Liver (tissue), 9 donors: Measurements from ENCODE around the gene GRID1. TPM values are rescaled to one million over a fixed set of nuclear protein-coding genes. Genes with fewer than 3 reads are reported as not detected.
A peak's percentile ranks its signal among the peaks of the same experiment; 100 is the strongest.

ENCODE experiments used
- DNase-seq: peaks from one replicate; pipeline ENCODE4 v3.0.0-alpha.2; 2017; ENCODE audit warnings: low spot score
- H3K27ac ChIP-seq, 2 donors: one replicate each; pipeline ENCODE4 v1.7.0; 2013; ENCODE audit warnings: inconsistent platforms in 2 of 2, low read length in 2 of 2, control low read depth in 1 of 2, low read depth in 1 of 2, mild to moderate bottlenecking in 1 of 2
- H3K27me3 ChIP-seq, 4 donors: one replicate each; pipeline versions ENCODE4 v1.6.1 to v1.7.0; 2013; ENCODE audit warnings: low read length in 3 of 4, inconsistent platforms in 1 of 4, mild to moderate bottlenecking in 1 of 4, moderate library complexity in 1 of 4; ENCODE audit not compliant: control insufficient read depth in 4 of 4, insufficient read depth in 4 of 4
- H3K36me3 ChIP-seq, 4 donors: one replicate each; pipeline versions ENCODE4 v1.6.1 to v1.7.0; 2013; ENCODE audit warnings: low read length in 3 of 4, mild to moderate bottlenecking in 3 of 4, low read depth in 1 of 4, moderate library complexity in 1 of 4; ENCODE audit not compliant: control insufficient read depth in 4 of 4, insufficient read depth in 3 of 4
- H3K4me1 ChIP-seq, 4 donors: one replicate each; pipeline versions ENCODE4 v1.6.1 to v1.7.0; 2013; ENCODE audit warnings: low read length in 3 of 4, mild to moderate bottlenecking in 3 of 4, moderate library complexity in 1 of 4; ENCODE audit not compliant: control insufficient read depth in 4 of 4, insufficient read depth in 4 of 4
- H3K4me3 ChIP-seq, 3 donors: one replicate each; pipeline versions ENCODE4 v1.6.1 to v1.7.0; 2013; ENCODE audit warnings: low read length in 3 of 3, control low read depth in 1 of 3, low read depth in 1 of 3, mild to moderate bottlenecking in 1 of 3
- H3K9ac ChIP-seq, 2 donors: one replicate each; pipeline ENCODE4 v1.7.0; 2013; ENCODE audit warnings: low read length in 2 of 2, mild to moderate bottlenecking in 2 of 2, moderate library complexity in 2 of 2, control low read depth in 1 of 2, low read depth in 1 of 2
- H3K9me3 ChIP-seq, 4 donors: one replicate each; pipeline versions ENCODE4 v1.6.1 to v1.7.0; 2013; ENCODE audit warnings: low read length in 3 of 4; ENCODE audit not compliant: control insufficient read depth in 4 of 4
- EGR1 ChIP-seq, 2 donors: IDR thresholded peaks; 2 replicates each; pipeline ENCODE4 v1.6.1; 2016 to 2018; ENCODE audit warnings: antibody characterized with exemption in 2 of 2, low read depth in 2 of 2
- FOXA1 ChIP-seq: IDR thresholded peaks from 2 replicates; pipeline ENCODE4 v1.6.1; 2016; ENCODE audit warnings: antibody characterized with exemption
- FOXA2 ChIP-seq: IDR thresholded peaks from 2 replicates; pipeline ENCODE4 v1.6.1; 2016; ENCODE audit warnings: antibody characterized with exemption
- GABPA ChIP-seq, 2 donors: IDR thresholded peaks in 1 of 2; conservative IDR thresholded peaks in 1 of 2; 2 replicates each; pipeline ENCODE4 v1.6.1; 2016; ENCODE audit warnings: antibody characterized with exemption in 2 of 2, mild to moderate bottlenecking in 1 of 2, moderate library complexity in 1 of 2
- HNF4A ChIP-seq, 2 donors: conservative IDR thresholded peaks; 2 replicates each; pipeline ENCODE4 v1.6.1; 2016; ENCODE audit warnings: antibody characterized with exemption in 2 of 2, mild to moderate bottlenecking in 2 of 2
- HNF4G ChIP-seq: IDR thresholded peaks from 2 replicates; pipeline ENCODE4 v1.6.1; 2016; ENCODE audit warnings: antibody characterized with exemption
- JUND ChIP-seq, 2 donors: IDR thresholded peaks; 2 replicates each; pipeline ENCODE4 v1.6.1; 2016; ENCODE audit warnings: antibody characterized with exemption in 2 of 2
- NR2F2 ChIP-seq: IDR thresholded peaks from 2 replicates; pipeline ENCODE4 v1.6.1; 2016; ENCODE audit warnings: antibody characterized with exemption
- RAD21 ChIP-seq, 2 donors: IDR thresholded peaks; 2 replicates each; pipeline ENCODE4 v1.6.1; 2016; ENCODE audit warnings: antibody characterized with exemption in 2 of 2, mild to moderate bottlenecking in 2 of 2
- RXRA ChIP-seq, 2 donors: IDR thresholded peaks; 2 replicates each; pipeline ENCODE4 v1.6.1; 2017 to 2018; ENCODE audit warnings: antibody characterized with exemption in 2 of 2, mild to moderate bottlenecking in 1 of 2
- SP1 ChIP-seq: IDR thresholded peaks from 2 replicates; pipeline ENCODE4 v1.6.1; 2018; ENCODE audit warnings: antibody characterized with exemption, mild to moderate bottlenecking
- TAF1 ChIP-seq: conservative IDR thresholded peaks from 2 replicates; pipeline ENCODE4 v1.6.1; 2016; ENCODE audit warnings: antibody characterized with exemption, mild to moderate bottlenecking
- YY1 ChIP-seq: IDR thresholded peaks from 2 replicates; pipeline ENCODE4 v1.6.1; 2016; ENCODE audit warnings: antibody characterized with exemption, mild to moderate bottlenecking
- WGBS: extraction: QIAGEN DNeasy Blood & Tissue Kit; methylation state at CpG from one replicate; pipeline ENCODE4 v1.1.7; 2013; 5-methylcytosine and 5-hydroxymethylcytosine counted together
- polyA plus RNA-seq, 2 donors: library from polyadenylated mRNA; stranded (reverse) in 1 of 2; unstranded in 1 of 2; fragments of 200-250 nt in 1 of 2; fragments of >200 nt in 1 of 2; fragmentation: Nextera tagmentation in 1 of 2; extraction: Ambion mirVana in 1 of 2; gene quantifications; one replicate each; pipeline versions ENCODE4 v1.2.1 to v1.2.3, GENCODE V29; 2013 to 2015
- total RNA-seq, 2 donors: library from RNA; depleted of rRNA; stranded (reverse); fragments of >200 nt; gene quantifications; one replicate each; pipeline ENCODE4 v1.2.3, GENCODE V29; 2014
- TF ChIP-seq, protein P1 (sequence below): IDR thresholded peaks from 2 replicates; pipeline ENCODE4 v1.6.1; 2016; ENCODE audit warnings: antibody characterized with exemption
- TF ChIP-seq, protein P2 (sequence below): fragments of 150-350 bp; IDR thresholded peaks from 2 replicates; pipeline ENCODE4 v1.5.1; 2017; ENCODE audit warnings: improper control_type of control experiment, low read depth, low read length; ENCODE audit not compliant: missing input control
- TF ChIP-seq, protein P3 (sequence below): IDR thresholded peaks from 2 replicates; pipeline ENCODE4 v1.6.1; 2016; ENCODE audit warnings: antibody characterized with exemption
- TF ChIP-seq, protein P4 (sequence below): IDR thresholded peaks from 2 replicates; pipeline ENCODE4 v1.6.1; 2016; ENCODE audit warnings: antibody characterized with exemption
- TF ChIP-seq, protein P5 (sequence below): IDR thresholded peaks from 2 replicates; pipeline ENCODE4 v1.6.1; 2016; ENCODE audit warnings: antibody characterized with exemption, mild to moderate bottlenecking
- donor health status: healthy.
- donor health status: healthy.
- donor health status: healthy.
- donor health status: healthy.
- donor health status: healthy.

The GRID1 gene
- total and polyA plus RNA-seq, 4 donors = 0.09 to 0.17 (median 0.14) TPM; not detected in 1

DNA sequence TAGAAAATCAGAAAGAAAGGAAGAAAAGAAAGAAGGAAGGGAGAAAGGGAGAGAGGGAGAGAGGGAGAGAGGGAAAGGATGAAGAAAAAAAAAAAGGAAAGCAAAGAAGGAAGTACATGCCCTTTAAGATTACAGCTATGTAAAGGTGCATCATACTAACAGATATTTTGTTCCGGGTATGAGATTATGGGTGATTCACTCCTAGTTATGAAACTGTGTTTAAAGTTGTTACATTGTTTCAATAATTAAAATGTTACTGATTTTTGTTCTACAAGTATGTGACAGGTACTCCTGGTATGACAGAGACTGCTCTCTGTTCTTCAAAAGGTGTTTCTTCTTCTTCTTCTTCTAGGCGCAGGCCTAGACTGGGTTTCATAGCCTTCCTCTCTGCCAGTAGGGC is 808.9 kb downstream of the GRID1 start:
- Histone ChIP-seq H3K4me3 (no peak overlapping the region), H3K36me3 (no peaks in the 10 kb centered on the region), H3K27ac (no peak overlapping the region), H3K9ac (no peak overlapping the region), H3K27me3 (peaks cover 0 to 2% (median 0%) of the 10 kb centered on the region in 4 donors), H3K4me1 (no peaks in the 10 kb centered on the region), H3K9me3 (no peaks in the 10 kb centered on the region)
- WGBS = 88% methylated on average over 2 of the region's 2 CpGs
- no peak for TF ChIP-seq RAD21 (IDR thresholded peaks at IDR 0.05)
- TF ChIP-seq, protein P1, sequence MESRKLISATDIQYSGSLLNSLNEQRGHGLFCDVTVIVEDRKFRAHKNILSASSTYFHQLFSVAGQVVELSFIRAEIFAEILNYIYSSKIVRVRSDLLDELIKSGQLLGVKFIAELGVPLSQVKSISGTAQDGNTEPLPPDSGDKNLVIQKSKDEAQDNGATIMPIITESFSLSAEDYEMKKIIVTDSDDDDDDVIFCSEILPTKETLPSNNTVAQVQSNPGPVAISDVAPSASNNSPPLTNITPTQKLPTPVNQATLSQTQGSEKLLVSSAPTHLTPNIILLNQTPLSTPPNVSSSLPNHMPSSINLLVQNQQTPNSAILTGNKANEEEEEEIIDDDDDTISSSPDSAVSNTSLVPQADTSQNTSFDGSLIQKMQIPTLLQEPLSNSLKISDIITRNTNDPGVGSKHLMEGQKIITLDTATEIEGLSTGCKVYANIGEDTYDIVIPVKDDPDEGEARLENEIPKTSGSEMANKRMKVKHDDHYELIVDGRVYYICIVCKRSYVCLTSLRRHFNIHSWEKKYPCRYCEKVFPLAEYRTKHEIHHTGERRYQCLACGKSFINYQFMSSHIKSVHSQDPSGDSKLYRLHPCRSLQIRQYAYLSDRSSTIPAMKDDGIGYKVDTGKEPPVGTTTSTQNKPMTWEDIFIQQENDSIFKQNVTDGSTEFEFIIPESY = no peak
- TF ChIP-seq NR2F2 = no peak
- TF ChIP-seq JUND (IDR thresholded peaks at IDR 0.05) = no peak
- TF ChIP-seq RXRA (IDR thresholded peaks at IDR 0.05) = no peak
- TF ChIP-seq HNF4G = no peak
- TF ChIP-seq SP1 = no peak
- no peak for TF ChIP-seq FOXA2
- TF ChIP-seq, protein P2, sequence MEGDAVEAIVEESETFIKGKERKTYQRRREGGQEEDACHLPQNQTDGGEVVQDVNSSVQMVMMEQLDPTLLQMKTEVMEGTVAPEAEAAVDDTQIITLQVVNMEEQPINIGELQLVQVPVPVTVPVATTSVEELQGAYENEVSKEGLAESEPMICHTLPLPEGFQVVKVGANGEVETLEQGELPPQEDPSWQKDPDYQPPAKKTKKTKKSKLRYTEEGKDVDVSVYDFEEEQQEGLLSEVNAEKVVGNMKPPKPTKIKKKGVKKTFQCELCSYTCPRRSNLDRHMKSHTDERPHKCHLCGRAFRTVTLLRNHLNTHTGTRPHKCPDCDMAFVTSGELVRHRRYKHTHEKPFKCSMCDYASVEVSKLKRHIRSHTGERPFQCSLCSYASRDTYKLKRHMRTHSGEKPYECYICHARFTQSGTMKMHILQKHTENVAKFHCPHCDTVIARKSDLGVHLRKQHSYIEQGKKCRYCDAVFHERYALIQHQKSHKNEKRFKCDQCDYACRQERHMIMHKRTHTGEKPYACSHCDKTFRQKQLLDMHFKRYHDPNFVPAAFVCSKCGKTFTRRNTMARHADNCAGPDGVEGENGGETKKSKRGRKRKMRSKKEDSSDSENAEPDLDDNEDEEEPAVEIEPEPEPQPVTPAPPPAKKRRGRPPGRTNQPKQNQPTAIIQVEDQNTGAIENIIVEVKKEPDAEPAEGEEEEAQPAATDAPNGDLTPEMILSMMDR = no peak
- TF ChIP-seq FOXA1 = no peak
- TF ChIP-seq, protein P3, sequence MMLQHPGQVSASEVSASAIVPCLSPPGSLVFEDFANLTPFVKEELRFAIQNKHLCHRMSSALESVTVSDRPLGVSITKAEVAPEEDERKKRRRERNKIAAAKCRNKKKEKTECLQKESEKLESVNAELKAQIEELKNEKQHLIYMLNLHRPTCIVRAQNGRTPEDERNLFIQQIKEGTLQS = no peak
- TF ChIP-seq TAF1 = no peak
- TF ChIP-seq, protein P4, sequence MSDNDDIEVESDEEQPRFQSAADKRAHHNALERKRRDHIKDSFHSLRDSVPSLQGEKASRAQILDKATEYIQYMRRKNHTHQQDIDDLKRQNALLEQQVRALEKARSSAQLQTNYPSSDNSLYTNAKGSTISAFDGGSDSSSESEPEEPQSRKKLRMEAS = no peak
- no peak for TF ChIP-seq EGR1 (IDR thresholded peaks at IDR 0.05; ENCODE audit: low read depth in 2 of 2)
- DNase-seq = no peak

DNA sequence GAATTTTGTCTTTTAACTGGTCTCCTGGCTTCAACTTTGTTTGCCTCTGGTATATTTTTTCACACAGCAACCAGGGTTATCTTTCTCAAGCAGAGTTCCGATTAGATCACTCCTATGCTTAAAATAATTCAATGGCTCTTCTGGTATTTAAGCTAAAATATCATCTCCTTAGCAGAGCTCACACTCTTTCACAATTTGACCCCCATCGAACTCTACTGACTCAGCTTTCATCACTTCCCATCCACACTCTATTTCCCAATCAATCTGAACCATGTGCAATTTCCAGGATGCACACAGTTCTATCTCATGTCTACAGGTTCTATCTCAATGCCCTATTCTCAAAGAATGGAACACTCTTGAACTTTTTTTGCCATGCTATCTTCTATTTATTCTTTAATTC is 809.5 kb downstream of the GRID1 start:
- Histone ChIP-seq H3K4me1 (no peaks in the 10 kb centered on the region), H3K9me3 (no peaks in the 10 kb centered on the region), H3K27me3 (peaks cover 0 to 2% (median 0%) of the 10 kb centered on the region in 4 donors), H3K4me3 (no peak overlapping the region), H3K36me3 (no peaks in the 10 kb centered on the region), H3K9ac (no peak overlapping the region), H3K27ac (no peak overlapping the region)
- WGBS = 52% methylated on average over 2 of the region's 2 CpGs
- TF ChIP-seq NR2F2 (no peak), SP1 (no peak), TAF1 (no peak), HNF4A (conservative IDR thresholded peaks at IDR 0.05) (peak in 1 of 2 donors; percentile 59), FOXA1 (no peak), GABPA (IDR thresholded peaks at IDR 0.05 in 1 of 2, conservative IDR thresholded peaks at IDR 0.05 in 1 of 2) (peak in 1 of 2 donors; percentile 28), FOXA2 (peak; percentile 13), RAD21 (IDR thresholded peaks at IDR 0.05) (no peak), JUND (IDR thresholded peaks at IDR 0.05) (no peak), RXRA (IDR thresholded peaks at IDR 0.05) (peak; percentile 34 to 78), HNF4G (no peak), YY1 (peak; percentile 36), EGR1 (IDR thresholded peaks at IDR 0.05; ENCODE audit: low read depth in 2 of 2) (no peak)
- TF ChIP-seq, protein P1 = no peak
- TF ChIP-seq, protein P4 = no peak
- TF ChIP-seq, protein P3 = no peak
- TF ChIP-seq, protein P5, sequence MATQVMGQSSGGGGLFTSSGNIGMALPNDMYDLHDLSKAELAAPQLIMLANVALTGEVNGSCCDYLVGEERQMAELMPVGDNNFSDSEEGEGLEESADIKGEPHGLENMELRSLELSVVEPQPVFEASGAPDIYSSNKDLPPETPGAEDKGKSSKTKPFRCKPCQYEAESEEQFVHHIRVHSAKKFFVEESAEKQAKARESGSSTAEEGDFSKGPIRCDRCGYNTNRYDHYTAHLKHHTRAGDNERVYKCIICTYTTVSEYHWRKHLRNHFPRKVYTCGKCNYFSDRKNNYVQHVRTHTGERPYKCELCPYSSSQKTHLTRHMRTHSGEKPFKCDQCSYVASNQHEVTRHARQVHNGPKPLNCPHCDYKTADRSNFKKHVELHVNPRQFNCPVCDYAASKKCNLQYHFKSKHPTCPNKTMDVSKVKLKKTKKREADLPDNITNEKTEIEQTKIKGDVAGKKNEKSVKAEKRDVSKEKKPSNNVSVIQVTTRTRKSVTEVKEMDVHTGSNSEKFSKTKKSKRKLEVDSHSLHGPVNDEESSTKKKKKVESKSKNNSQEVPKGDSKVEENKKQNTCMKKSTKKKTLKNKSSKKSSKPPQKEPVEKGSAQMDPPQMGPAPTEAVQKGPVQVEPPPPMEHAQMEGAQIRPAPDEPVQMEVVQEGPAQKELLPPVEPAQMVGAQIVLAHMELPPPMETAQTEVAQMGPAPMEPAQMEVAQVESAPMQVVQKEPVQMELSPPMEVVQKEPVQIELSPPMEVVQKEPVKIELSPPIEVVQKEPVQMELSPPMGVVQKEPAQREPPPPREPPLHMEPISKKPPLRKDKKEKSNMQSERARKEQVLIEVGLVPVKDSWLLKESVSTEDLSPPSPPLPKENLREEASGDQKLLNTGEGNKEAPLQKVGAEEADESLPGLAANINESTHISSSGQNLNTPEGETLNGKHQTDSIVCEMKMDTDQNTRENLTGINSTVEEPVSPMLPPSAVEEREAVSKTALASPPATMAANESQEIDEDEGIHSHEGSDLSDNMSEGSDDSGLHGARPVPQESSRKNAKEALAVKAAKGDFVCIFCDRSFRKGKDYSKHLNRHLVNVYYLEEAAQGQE = no peak
- TF ChIP-seq, protein P2 = no peak
- no peak for DNase-seq
